KMS-11 (cell line): ENCODE data around the gene ATRNL1.

ENCODE experiments used
- H2AFZ ChIP-seq: fragments of 200-600 bp; sonication (generic); 2 replicates; pipeline ENCODE4 v1.6.1; 2016; ENCODE audit warnings: antibody characterized with exemption, mixed run types, low read depth
- H3K27ac ChIP-seq: fragments of 200-600 bp; sonication (generic); 2 replicates; pipeline ENCODE4 v1.6.1; 2016; ENCODE audit warnings: mild to moderate bottlenecking, mixed run types
- H3K27me3 ChIP-seq: fragments of 200-600 bp; sonication (generic); 2 replicates; pipeline ENCODE4 v1.6.1; 2017; ENCODE audit warnings: mild to moderate bottlenecking, low read depth, mixed run types, moderate library complexity; ENCODE audit not compliant: insufficient read depth
- H3K36me3 ChIP-seq: fragments of 200-600 bp; sonication (generic); 2 replicates; pipeline ENCODE4 v1.6.1; 2017; ENCODE audit warnings: mild to moderate bottlenecking, mixed run types; ENCODE audit not compliant: insufficient read depth
- H3K4me1 ChIP-seq: fragments of 200-600 bp; sonication (generic); 2 replicates; pipeline ENCODE4 v1.6.1; 2016; ENCODE audit warnings: mild to moderate bottlenecking, low read depth, mixed run types; ENCODE audit not compliant: poor library complexity, severe bottlenecking
- H3K4me2 ChIP-seq: fragments of 200-600 bp; sonication (generic); 2 replicates; pipeline ENCODE4 v1.7.0; 2016; ENCODE audit warnings: mild to moderate bottlenecking, mixed run types
- H3K4me3 ChIP-seq: fragments of 200-600 bp; sonication (generic); IDR thresholded peaks from 2 replicates; pipeline ENCODE4 v1.6.1; 2017; ENCODE audit warnings: low read depth, low read length, mixed read lengths; ENCODE audit not compliant: insufficient read depth
- H3K79me2 ChIP-seq: fragments of 200-600 bp; sonication (generic); 2 replicates; pipeline ENCODE4 v1.6.1; 2016; ENCODE audit warnings: low read depth, mixed run types; ENCODE audit not compliant: insufficient read depth
- H3K9ac ChIP-seq: fragments of 200-600 bp; sonication (generic); 2 replicates; pipeline ENCODE4 v1.6.1; 2016; ENCODE audit warnings: mild to moderate bottlenecking, mixed run types
- H4K20me1 ChIP-seq: fragments of 200-600 bp; sonication (generic); 2 replicates; pipeline ENCODE4 v1.6.1; 2016; ENCODE audit warnings: mild to moderate bottlenecking, mixed run types; ENCODE audit not compliant: insufficient read depth
- TF ChIP-seq, protein P1 (sequence below): fragments of 200-600 bp; sonication (generic); conservative IDR thresholded peaks from 2 replicates; pipeline ENCODE4 v1.6.1; 2017; ENCODE audit warnings: low read depth, mild to moderate bottlenecking, antibody characterized with exemption, low read length, moderate library complexity, mixed read lengths

Gene ATRNL1

DNA sequence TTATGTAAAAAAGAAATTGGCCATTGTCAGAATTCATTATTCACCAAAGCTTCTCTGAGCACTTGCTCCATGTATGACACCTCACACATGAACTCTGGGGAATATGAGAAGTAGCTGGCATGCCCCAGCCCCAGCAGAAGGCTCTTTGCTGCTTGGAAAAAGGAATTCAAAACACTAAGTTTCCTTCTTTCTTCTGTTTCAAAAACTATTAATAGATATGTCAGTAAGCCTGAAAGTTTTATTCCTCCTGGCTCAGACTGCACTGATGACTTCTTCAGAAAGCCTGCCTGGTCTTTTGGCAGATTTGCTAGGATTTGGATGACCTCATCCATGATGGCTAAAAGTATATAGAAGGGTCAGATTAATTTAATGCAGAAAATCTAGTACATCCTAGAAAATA is 668.9 kb downstream of the ATRNL1 start:
- Histone ChIP-seq H3K4me2 (no peak overlapping the region), H4K20me1 (no peaks in the 10 kb centered on the region), H3K27me3 (no peaks in the 10 kb centered on the region), H3K27ac (no peak overlapping the region), H2AFZ (no peak overlapping the region), H3K9ac (no peak overlapping the region), H3K79me2 (no peaks in the 10 kb centered on the region), H3K36me3 (no peaks in the 10 kb centered on the region), H3K4me1 (no peaks in the 10 kb centered on the region), H3K4me3 (no peak overlapping the region)
- TF ChIP-seq, protein P1, sequence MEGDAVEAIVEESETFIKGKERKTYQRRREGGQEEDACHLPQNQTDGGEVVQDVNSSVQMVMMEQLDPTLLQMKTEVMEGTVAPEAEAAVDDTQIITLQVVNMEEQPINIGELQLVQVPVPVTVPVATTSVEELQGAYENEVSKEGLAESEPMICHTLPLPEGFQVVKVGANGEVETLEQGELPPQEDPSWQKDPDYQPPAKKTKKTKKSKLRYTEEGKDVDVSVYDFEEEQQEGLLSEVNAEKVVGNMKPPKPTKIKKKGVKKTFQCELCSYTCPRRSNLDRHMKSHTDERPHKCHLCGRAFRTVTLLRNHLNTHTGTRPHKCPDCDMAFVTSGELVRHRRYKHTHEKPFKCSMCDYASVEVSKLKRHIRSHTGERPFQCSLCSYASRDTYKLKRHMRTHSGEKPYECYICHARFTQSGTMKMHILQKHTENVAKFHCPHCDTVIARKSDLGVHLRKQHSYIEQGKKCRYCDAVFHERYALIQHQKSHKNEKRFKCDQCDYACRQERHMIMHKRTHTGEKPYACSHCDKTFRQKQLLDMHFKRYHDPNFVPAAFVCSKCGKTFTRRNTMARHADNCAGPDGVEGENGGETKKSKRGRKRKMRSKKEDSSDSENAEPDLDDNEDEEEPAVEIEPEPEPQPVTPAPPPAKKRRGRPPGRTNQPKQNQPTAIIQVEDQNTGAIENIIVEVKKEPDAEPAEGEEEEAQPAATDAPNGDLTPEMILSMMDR = no peak

DNA sequence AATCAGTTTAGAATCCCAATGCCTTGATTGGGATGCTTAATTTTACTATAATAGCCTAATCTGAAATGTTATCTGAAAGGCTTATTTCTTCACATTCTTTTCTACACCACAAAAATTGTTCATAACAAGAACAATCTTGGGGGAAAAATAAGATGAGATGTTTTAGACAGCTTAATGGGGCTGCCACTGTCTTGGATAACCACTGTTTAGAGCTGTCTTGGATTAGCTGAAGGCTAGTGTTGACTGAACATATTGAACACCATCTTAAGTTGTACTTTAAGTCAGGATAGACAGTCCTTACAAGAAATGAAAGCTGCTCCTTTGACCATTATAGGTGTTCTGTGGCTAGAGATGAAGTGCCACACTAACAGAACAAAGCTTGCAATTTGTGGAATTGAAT is 678.6 kb downstream of the ATRNL1 start:
- Histone ChIP-seq H3K4me1 (no peaks in the 10 kb centered on the region), H3K36me3 (no peaks in the 10 kb centered on the region), H3K4me3 (no peak overlapping the region), H3K79me2 (no peaks in the 10 kb centered on the region), H3K9ac (no peak overlapping the region), H3K27ac (no peak overlapping the region), H3K27me3 (no peaks in the 10 kb centered on the region), H2AFZ (no peak overlapping the region), H4K20me1 (no peaks in the 10 kb centered on the region), H3K4me2 (no peak overlapping the region)
- TF ChIP-seq, protein P1 = no peak

DNA sequence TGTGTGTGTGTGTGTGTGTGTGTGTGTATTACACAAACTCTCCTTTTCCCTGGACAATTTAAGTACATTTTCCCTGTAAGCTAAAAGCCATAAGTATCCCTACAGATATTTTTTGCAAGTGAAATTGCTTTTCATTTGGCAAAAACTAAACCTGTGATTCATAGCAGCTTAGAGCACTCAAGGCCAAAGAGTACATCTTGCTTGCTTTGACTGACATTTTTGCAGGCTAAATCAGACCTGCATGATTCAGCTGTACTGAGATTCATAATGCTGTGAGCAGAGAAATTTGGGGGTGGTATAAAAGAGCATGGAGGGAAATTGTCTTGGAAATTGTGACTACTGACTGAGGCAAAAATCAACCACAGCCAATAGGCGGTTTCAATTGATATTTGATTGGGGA is 679.4 kb downstream of the ATRNL1 start:
- H2AFZ ChIP-seq = no peak overlapping the region
- no peak overlapping the region for H3K27ac ChIP-seq
- TF ChIP-seq, protein P1 = no peak
- no peak overlapping the region for H3K4me2 ChIP-seq
- no peaks in the 10 kb centered on the region for H4K20me1 ChIP-seq
- no peak overlapping the region for H3K4me3 ChIP-seq
- H3K27me3 ChIP-seq = no peaks in the 10 kb centered on the region
- H3K4me1 ChIP-seq = no peaks in the 10 kb centered on the region
- no peaks in the 10 kb centered on the region for H3K36me3 ChIP-seq
- no peak overlapping the region for H3K9ac ChIP-seq
- no peaks in the 10 kb centered on the region for H3K79me2 ChIP-seq

DNA sequence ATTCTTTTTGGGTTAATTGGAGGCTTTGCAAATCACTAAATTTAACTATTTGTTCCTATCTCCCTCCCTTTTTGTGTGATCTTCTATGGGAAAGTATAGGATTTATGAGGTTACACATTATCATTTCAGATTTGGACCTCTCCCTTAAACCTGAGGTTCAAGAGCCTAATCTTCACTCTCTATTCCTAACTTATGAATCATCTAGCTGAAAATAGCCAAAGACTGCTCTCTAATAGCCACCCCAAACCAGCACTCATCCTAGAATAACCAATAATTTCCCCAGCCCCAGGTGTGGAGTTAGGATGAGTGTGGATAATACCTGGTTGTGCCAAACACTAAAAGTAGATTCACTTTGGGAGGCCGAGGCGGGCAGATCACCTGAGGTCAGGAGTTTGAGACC is 680.7 kb downstream of the ATRNL1 start:
- Histone ChIP-seq H4K20me1 (no peaks in the 10 kb centered on the region), H3K36me3 (no peaks in the 10 kb centered on the region), H3K27me3 (no peaks in the 10 kb centered on the region), H3K4me1 (no peaks in the 10 kb centered on the region), H3K4me2 (no peak overlapping the region), H2AFZ (no peak overlapping the region), H3K9ac (no peak overlapping the region), H3K27ac (no peak overlapping the region), H3K4me3 (no peak overlapping the region), H3K79me2 (no peaks in the 10 kb centered on the region)
- TF ChIP-seq, protein P1 = no peak
